Measurements from ENCODE around the gene WNT3A. TPM values are rescaled to one million over a fixed set of nuclear protein-coding genes. Genes with fewer than 3 reads are reported as not detected.

Gene WNT3A
- total RNA-seq, 1 donor from 2014 or later: not detected

DNA sequence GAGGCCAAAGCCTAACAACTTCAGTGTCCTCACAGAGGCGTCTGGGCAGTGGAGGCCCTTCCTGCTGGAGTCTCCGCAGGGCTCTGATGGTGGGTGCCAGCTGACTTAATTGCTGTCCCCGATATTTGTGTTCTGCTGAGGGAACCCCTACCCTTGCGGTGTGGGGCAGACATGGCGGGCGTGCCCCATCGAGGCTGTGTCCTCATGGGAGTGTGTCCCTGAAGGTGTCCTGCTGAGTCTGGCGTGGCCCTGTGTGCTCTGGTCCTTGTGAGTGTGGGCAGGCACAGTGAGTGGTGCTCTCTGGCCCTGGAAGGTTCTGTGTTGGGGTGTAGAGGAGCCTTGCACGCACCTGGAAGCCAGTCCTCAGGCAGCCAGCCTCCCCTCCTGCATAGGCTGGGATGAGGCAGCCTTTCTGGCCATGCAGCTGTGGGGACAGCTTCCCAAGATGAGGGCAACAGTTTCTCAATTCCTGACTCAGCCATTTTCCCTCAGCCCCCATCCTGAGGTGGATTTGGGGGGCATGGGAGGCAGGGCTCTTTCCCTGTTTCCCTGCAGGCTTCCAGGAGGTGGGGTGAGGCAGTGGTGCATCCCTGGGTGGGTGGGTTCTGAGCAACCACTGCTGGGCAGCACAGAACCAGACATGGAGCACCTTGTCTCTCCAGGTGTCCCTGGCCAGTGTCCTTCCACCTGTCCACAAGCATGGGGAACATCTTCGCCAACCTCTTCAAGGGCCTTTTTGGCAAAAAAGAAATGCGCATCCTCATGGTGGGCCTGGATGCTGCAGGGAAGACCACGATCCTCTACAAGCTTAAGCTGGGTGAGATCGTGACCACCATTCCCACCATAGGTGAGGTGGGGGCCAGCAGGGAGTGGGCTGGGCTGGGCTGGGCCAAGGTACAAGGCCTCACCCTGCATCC lies 89.9 kb downstream of the WNT3A start:
- peaks cover 28% of the 10 kb centered on the region for H3K4me1 Mint-ChIP-seq (ENCODE audit: low read depth)
- no peak overlapping the region for H3K4me3 Mint-ChIP-seq (ENCODE audit: unreplicated experiment)
- no peak overlapping the region for H3K27ac Mint-ChIP-seq (ENCODE audit: unreplicated experiment)
- peaks cover 7% of the 10 kb centered on the region for H3K9me3 Mint-ChIP-seq (ENCODE audit: low read depth)
- DNase-seq (ENCODE audit: low spot score): peak; percentile 79
- TF ChIP-seq, protein P1, sequence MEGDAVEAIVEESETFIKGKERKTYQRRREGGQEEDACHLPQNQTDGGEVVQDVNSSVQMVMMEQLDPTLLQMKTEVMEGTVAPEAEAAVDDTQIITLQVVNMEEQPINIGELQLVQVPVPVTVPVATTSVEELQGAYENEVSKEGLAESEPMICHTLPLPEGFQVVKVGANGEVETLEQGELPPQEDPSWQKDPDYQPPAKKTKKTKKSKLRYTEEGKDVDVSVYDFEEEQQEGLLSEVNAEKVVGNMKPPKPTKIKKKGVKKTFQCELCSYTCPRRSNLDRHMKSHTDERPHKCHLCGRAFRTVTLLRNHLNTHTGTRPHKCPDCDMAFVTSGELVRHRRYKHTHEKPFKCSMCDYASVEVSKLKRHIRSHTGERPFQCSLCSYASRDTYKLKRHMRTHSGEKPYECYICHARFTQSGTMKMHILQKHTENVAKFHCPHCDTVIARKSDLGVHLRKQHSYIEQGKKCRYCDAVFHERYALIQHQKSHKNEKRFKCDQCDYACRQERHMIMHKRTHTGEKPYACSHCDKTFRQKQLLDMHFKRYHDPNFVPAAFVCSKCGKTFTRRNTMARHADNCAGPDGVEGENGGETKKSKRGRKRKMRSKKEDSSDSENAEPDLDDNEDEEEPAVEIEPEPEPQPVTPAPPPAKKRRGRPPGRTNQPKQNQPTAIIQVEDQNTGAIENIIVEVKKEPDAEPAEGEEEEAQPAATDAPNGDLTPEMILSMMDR (IDR thresholded peaks at IDR 0.05): no peak
- H3K36me3 Mint-ChIP-seq (ENCODE audit: low read depth): peaks cover 21% of the 10 kb centered on the region
- no peaks in the 10 kb centered on the region for H3K27me3 Mint-ChIP-seq (ENCODE audit: low read depth)

DNA sequence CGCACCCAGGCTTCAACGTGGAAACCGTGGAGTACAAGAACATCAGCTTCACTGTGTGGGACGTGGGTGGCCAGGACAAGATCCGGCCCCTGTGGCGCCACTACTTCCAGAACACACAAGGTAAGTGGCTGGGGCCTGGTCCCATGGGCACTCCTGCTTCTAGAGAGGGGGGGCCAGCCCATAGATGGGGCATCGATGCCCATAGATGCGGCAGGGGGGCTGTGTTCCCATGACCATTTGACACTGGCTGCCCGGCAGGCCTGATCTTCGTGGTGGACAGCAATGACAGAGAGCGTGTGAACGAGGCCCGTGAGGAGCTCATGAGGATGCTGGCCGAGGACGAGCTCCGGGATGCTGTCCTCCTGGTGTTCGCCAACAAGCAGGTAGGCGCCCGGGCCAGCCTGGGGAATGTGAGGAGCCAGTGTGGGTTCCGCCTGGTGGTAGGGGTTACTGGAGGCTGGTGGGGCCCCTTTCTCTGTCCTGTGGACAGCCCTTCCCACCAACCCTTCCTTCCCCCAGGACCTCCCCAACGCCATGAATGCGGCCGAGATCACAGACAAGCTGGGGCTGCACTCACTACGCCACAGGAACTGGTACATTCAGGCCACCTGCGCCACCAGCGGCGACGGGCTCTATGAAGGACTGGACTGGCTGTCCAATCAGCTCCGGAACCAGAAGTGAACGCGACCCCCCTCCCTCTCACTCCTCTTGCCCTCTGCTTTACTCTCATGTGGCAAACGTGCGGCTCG lies 90.7 kb downstream of the WNT3A start:
- Mint-ChIP-seq H3K27me3 (ENCODE audit: low read depth) (no peaks in the 10 kb centered on the region), H3K9me3 (ENCODE audit: low read depth) (peaks cover 7% of the 10 kb centered on the region), H3K27ac (ENCODE audit: unreplicated experiment) (no peak overlapping the region), H3K4me3 (ENCODE audit: unreplicated experiment) (no peak overlapping the region), H3K4me1 (ENCODE audit: low read depth) (peaks cover 20% of the 10 kb centered on the region), H3K36me3 (ENCODE audit: low read depth) (peaks cover 21% of the 10 kb centered on the region)
- TF ChIP-seq, protein P1 (IDR thresholded peaks at IDR 0.05): no peak
- peak; percentile 86 for DNase-seq (ENCODE audit: low spot score)

DNA sequence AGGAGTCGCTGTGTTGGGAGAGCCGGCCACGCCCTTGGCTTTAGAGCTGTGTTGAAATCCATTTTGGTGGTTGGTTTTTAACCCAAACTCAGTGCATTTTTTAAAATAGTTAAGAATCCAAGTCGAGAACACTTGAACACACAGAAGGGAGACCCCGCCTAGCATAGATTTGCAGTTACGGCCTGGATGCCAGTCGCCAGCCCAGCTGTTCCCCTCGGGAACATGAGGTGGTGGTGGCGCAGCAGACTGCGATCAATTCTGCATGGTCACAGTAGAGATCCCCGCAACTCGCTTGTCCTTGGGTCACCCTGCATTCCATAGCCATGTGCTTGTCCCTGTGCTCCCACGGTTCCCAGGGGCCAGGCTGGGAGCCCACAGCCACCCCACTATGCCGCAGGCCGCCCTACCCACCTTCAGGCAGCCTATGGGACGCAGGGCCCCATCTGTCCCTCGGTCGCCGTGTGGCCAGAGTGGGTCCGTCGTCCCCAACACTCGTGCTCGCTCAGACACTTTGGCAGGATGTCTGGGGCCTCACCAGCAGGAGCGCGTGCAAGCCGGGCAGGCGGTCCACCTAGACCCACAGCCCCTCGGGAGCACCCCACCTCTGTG lies 91.6 kb downstream of the WNT3A start:
- peaks cover 7% of the 10 kb centered on the region for H3K9me3 Mint-ChIP-seq (ENCODE audit: low read depth)
- H3K4me3 Mint-ChIP-seq (ENCODE audit: unreplicated experiment): no peak overlapping the region
- TF ChIP-seq, protein P1 (IDR thresholded peaks at IDR 0.05): no peak
- no peak overlapping the region for H3K27ac Mint-ChIP-seq (ENCODE audit: unreplicated experiment)
- DNase-seq (ENCODE audit: low spot score): peak; percentile 86
- H3K36me3 Mint-ChIP-seq (ENCODE audit: low read depth): peaks cover 21% of the 10 kb centered on the region
- H3K4me1 Mint-ChIP-seq (ENCODE audit: low read depth): peaks cover 19% of the 10 kb centered on the region
- no peaks in the 10 kb centered on the region for H3K27me3 Mint-ChIP-seq (ENCODE audit: low read depth)

DNA sequence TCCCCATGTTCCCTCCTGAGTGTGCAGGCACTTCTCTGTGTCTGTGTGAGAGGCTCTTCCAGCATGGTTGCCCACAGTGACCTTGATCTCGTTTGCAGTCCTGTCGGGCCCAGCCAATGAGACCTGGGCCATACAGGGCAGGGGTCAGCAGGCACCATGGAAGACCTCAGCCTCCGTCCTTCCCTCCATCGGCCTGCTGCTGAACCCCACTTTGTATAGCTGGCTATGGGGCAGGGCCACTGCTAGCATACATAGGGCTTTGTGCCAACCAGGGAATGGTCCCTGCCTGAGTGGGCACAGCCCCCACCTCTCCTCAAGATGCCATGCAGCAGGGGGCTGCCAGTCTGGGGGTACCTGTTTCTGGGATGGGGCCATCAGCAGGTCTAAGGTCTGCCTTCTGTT lies 92.5 kb downstream of the WNT3A start:
- Mint-ChIP-seq H3K27ac (ENCODE audit: unreplicated experiment) (peak overlapping the region; percentile 45), H3K4me1 (ENCODE audit: low read depth) (peaks cover 28% of the 10 kb centered on the region), H3K36me3 (ENCODE audit: low read depth) (peaks cover 21% of the 10 kb centered on the region), H3K27me3 (ENCODE audit: low read depth) (no peaks in the 10 kb centered on the region), H3K4me3 (ENCODE audit: unreplicated experiment) (no peak overlapping the region), H3K9me3 (ENCODE audit: low read depth) (peaks cover 7% of the 10 kb centered on the region)
- TF ChIP-seq, protein P1 (IDR thresholded peaks at IDR 0.05): no peak
- DNase-seq (ENCODE audit: low spot score): peak; percentile 63
